ENCODE measurements around the gene HAGH. TPM values are rescaled to one million over a fixed set of nuclear protein-coding genes. Genes with fewer than 3 reads are reported as not detected.
"Not testable (repeated sequence)": the region's sequence is repeated elsewhere in the genome, so short reads cannot be mapped to it uniquely, and the experiment has no call there.

HAGH gene
- 10 to 100 TPM; 39.5 to 47.5 TPM for total RNA-seq

DNA sequence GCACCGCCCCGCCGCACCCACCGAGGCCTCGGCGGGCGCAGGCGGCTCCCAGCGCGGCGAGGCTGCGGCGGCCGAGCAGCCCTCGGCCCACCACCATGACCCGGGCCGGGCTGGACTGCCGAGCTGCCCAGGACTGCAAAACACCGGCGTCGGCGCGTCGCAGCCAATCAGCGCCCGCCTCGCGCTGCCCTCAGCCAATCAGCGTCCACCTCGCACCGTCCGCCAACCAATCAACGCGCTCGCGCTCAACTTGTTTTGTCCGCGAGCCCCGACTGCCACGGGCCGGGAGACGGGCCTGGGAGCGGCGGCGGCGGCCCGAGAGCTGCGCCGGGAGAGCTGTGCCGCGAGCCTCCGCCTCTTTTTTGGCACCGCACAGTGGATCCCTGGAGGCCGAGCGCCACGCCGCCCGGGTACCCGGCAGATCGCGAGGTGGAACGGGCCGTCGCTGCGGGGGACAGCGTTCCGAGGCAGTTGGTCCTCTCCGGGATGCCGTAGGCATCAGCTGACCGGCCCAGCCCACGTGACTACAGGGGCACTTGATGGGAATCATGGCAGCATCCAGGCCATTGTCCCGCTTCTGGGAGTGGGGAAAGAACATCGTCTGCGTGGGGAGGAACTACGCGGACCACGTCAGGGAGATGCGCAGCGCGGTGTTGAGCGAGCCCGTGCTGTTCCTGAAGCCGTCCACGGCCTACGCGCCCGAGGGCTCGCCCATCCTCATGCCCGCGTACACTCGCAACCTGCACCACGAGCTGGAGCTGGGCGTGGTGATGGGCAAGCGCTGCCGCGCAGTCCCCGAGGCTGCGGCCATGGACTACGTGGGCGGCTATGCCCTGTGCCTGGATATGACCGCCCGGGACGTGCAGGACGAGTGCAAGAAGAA is at the start of gene HAGH, which contains the start of gene FAHD1:
Gene HAGH, minus strand, starts transcription at position 135 of the 883 bp plus-strand sequence. Its CDS starts 38 bp downstream, at position 97.
Gene FAHD1, plus strand, starts transcription at position 516 of the 883 bp plus-strand sequence. Its CDS starts 33 bp downstream, at position 549.
- Mint-ChIP-seq H3K36me3 (no peaks in the 10 kb centered on the region), H3K4me3 (peak within 1 kb of the TSS; percentile 96), H3K4me1 (ENCODE audit: low read depth in 2 of 2) (peaks cover 13 to 27% of the 10 kb centered on the region in 2 donors), H3K27me3 (no peaks in the 10 kb centered on the region), H3K9me3 (no peaks in the 10 kb centered on the region), H3K27ac (peak within 1 kb of the TSS; percentile 89 to 95)
- ATAC-seq (peak; percentile 93 to 94), DNase-seq (ENCODE audit: low spot score) (peak; percentile 92)

DNA sequence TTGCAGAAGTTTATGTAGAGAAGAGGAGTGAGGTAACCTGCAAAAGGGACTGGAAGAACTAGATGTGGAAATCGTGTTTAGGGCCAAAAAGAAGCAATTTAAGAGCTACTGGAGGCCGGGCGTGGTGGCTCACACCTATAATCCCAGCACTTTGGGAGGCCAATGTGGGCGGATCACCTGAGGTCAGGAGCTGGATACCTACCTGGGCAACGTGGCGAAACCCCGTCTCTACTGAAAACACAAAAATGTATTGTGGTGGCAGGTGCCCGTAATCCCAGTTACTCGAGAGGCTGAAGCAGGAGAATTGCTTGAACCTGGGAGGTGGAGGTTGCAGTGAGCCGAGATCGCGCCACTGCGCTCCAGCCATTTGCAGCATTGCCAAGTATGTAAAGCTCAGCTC is 49.4 kb upstream of the HAGH start:
- not testable (repeated sequence) for DNase-seq (ENCODE audit: low spot score); H3K4me3 Mint-ChIP-seq; H3K36me3 Mint-ChIP-seq; H3K9me3 Mint-ChIP-seq; ATAC-seq; H3K4me1 Mint-ChIP-seq (ENCODE audit: low read depth in 2 of 2); H3K27ac Mint-ChIP-seq
- H3K27me3 Mint-ChIP-seq = peaks cover 13 to 19% of the 10 kb centered on the region in 2 donors

DNA sequence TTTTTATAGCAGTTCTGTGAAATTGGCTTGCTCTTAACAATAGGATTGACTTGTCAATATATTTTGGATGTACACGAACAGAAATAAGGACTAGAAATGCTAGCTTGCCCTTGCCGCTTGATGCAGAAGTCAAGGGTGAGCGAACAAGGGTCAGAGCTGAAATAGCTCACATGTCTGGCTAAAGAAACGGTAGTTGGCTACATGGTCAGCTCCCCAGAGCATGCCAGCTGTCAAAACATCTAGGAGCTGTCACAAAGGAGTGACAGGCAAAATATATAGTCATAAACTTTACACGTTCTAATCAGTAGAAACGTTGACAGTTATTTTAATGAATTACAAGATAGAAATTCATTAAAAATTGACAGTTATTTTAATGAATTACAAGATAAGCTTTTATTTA is 48.2 kb upstream of the HAGH start:
- Mint-ChIP-seq H3K27me3 (peaks cover 13 to 21% of the 10 kb centered on the region in 2 donors), H3K4me3 (no peak overlapping the region), H3K9me3 (no peaks in the 10 kb centered on the region), H3K36me3 (no peaks in the 10 kb centered on the region), H3K4me1 (ENCODE audit: low read depth in 2 of 2) (peaks cover 0 to 4% of the 10 kb centered on the region in 2 donors), H3K27ac (no peak overlapping the region)
- ATAC-seq (no peak), DNase-seq (ENCODE audit: low spot score) (no peak)

DNA sequence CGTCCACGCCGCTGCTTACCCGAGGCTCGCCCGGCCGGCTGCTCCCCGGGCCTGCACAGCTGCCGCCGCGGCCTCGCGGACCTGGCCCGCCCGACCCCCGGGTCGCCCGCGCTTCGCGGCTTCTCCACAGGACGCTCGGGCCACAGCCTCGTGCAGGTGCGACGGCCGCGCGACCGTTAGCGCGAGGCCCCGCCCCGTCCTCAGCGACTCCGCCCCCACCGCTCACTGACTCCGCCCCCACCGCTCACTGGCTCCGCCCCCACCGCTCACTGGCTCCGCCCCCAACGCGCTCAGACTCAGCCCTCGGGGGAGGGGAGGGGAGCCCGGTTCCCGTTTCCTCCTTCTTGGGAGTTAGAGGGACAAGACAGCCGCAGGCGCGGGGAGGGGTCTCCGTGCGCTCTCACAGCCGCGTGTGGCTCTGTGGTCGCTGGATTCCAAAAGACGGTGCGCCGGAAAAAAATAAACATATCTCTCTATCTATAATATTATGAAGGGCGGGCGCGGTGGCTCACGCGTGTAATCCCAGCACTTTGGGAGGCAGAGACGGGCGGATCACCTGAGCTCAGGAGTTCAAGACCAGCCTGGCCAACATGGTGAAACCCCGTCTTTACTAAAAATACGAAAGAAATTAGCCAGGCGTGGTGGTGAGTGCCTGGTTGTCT is 45.5 kb upstream of the HAGH start, which contains the start of gene MEIOB:
Gene MEIOB, minus strand, starts transcription at position 191 of the 662 bp plus-strand sequence. CDS start 3,989 bp downstream, outside the sequence.
- Mint-ChIP-seq H3K4me1 (ENCODE audit: low read depth in 2 of 2) (peaks cover 0 to 4% of the 10 kb centered on the region in 2 donors), H3K4me3 (peak within 1 kb of the TSS; percentile 44), H3K27me3 (peaks cover 8 to 14% of the 10 kb centered on the region in 2 donors), H3K36me3 (no peaks in the 10 kb centered on the region), H3K27ac (no peak within 1 kb of the TSS), H3K9me3 (no peaks in the 10 kb centered on the region)
- peak; percentile 59 to 83 for ATAC-seq
- DNase-seq (ENCODE audit: low spot score) = no peak

DNA sequence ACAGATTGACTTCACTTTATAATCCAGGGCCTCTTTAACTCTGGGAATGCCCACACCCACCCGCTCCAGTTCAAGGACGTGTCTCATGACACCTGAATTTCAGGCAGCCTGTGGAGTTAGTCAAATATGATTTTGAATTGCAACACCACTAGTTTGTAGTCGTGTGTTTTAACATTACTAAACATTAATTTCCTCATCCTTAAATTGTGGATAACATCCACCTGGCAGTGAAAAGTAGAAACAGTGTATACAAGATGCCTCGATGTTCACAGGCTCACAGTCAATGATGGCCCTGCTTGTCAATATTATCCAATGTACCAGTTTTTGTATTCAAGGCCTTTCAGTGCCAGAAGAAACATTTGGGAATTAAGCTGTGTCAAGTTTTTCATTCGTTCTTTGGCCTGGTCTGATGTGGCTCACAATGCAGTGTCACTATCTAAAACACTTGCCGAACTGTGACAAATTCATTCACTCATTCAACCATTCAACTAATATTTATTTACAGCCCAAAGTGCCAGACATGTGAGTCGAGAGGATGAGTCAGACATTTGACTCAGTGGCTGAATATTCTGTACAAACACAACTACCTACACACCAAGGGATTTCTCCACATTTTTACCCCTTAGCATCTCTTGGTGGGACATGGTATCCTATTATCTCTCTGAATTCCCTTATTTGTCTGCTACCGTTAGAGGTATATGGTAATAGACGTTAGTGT is 43.9 kb upstream of the HAGH start:
- ATAC-seq (no peak), DNase-seq (ENCODE audit: low spot score) (no peak)
- Mint-ChIP-seq H3K27ac (no peak overlapping the region), H3K36me3 (no peaks in the 10 kb centered on the region), H3K4me3 (no peak overlapping the region), H3K4me1 (ENCODE audit: low read depth in 2 of 2) (peaks cover 0 to 4% of the 10 kb centered on the region in 2 donors), H3K27me3 (peaks cover 8 to 11% of the 10 kb centered on the region in 2 donors), H3K9me3 (no peaks in the 10 kb centered on the region)

DNA sequence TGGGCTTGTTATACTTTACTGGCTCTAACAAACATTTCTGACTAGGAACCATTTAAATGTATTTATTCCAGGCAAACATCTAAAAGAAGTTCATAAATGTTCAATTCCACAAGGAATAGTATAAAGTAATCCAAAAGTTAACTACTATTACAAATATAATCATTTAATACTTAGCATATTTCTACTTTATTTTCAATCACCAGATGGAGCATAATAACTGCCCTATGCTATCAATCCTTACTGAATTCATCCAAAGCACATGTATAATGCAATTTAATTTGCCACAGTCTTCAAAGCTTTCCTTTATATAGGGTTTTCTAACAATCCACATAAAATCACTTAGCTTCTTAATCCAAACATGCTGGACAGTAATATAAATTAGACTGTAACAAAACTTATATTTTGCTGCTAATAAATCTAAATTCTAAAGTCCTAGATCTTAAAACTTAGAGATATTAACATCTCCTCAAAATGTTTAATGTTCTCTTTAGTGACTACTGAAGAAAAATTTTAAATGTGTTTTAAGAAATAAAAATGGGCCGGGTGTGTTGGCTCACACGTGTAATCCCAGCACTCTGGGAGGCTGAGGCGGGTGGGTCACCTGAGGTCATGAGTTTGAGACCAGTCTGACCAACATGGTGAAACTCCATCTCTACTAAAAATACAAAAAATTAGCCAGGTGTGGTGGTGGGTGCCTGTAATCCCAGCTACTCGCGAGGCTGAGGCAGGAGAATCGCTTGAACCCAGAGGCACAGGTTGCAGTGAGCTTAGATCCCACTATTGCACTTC is 39.5 kb upstream of the HAGH start:
- no peaks in the 10 kb centered on the region for H3K4me1 Mint-ChIP-seq (ENCODE audit: low read depth in 2 of 2)
- H3K9me3 Mint-ChIP-seq = no peaks in the 10 kb centered on the region
- H3K4me3 Mint-ChIP-seq = no peak overlapping the region
- H3K27ac Mint-ChIP-seq = no peak overlapping the region
- ATAC-seq (no peak), DNase-seq (ENCODE audit: low spot score) (no peak)
- H3K36me3 Mint-ChIP-seq = no peaks in the 10 kb centered on the region
- peaks cover 2 to 6% of the 10 kb centered on the region in 2 donors for H3K27me3 Mint-ChIP-seq

DNA sequence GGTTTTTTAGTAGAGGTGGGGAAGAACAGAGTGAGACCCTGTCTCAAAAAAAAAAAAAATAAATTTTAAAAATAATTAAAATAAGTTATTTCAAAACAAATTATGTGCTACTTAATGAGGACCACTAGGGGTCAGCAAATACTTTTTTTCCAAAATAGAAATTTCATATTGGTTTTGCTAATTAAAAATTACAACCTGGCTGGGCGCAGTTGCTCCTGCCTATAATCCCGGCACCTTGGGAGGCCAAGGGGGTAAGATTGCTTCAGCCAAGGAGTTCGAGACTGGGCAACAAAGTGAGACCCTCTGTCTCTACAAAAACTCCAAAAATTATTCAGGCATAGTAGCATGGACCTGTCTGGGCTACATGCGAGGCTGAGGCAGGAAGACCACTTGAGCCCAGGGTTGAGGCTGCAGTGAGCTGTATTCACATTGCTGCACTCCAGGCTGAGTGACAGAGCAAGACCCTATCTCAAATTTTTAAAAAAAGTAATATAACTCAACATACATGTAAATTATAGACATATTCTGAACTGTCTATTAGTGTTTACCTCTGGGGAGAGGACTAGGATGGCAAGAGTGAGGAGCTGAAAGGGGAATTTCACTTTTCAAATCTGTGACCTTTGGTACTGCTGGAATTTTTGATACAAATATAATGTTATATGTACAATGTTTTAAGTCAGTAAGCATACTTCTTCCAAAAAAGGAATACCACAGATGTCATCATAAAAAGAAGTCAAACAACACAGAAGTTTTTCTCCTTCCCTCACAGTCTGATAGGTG is 37.2 kb upstream of the HAGH start:
- Mint-ChIP-seq H3K4me3 (no peak overlapping the region), H3K27ac (no peak overlapping the region), H3K9me3 (no peaks in the 10 kb centered on the region), H3K27me3 (peaks cover 17 to 22% of the 10 kb centered on the region in 2 donors), H3K4me1 (ENCODE audit: low read depth in 2 of 2) (no peaks in the 10 kb centered on the region), H3K36me3 (no peaks in the 10 kb centered on the region)
- ATAC-seq (no peak), DNase-seq (ENCODE audit: low spot score) (no peak)

DNA sequence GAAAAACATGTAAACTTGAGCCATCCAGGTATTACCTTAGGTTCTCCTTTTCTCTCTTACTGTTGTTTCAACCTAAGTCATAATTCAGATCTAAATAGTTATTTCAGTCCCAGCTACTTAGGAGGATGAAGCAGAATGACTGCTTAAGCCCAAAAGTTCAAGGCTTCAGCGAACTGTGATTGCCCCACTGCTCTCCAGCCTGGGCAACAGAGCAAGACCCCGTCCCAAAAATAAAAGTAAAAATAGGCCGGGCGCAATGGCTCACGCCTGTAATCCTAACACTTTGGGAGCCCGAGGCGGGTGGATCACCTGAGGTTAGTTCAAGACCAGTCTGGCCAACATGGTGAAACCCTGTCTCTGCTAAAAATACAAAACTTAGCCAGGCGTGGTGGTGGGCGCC is 35.8 kb upstream of the HAGH start:
- Mint-ChIP-seq H3K9me3 (no peaks in the 10 kb centered on the region), H3K4me1 (ENCODE audit: low read depth in 2 of 2) (no peaks in the 10 kb centered on the region), H3K36me3 (no peaks in the 10 kb centered on the region), H3K4me3 (no peak overlapping the region), H3K27me3 (peaks cover 28 to 36% of the 10 kb centered on the region in 2 donors), H3K27ac (no peak overlapping the region)
- DNase-seq (ENCODE audit: low spot score) (no peak), ATAC-seq (no peak)

DNA sequence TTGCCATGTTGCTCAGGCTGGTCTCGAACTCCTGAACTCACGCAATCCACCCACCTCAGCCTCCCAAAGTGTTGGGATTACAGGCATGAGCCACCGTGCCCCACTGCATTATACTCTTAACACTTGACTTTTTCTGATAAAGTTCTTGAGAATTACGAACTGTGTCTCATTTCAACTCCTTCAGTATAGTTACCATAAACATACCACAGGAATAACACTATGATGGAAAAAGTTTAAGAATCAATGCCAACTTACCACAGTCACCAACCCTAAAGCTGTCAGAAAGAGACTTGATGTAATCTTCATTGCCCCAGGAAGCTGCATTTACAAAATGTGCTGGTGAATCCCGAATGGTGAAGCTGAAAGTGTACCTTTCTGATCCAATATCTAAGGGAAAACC is 35.1 kb upstream of the HAGH start:
- Mint-ChIP-seq H3K36me3 (no peaks in the 10 kb centered on the region), H3K4me3 (no peak overlapping the region), H3K27ac (no peak overlapping the region), H3K9me3 (no peaks in the 10 kb centered on the region), H3K4me1 (ENCODE audit: low read depth in 2 of 2) (no peaks in the 10 kb centered on the region), H3K27me3 (peaks cover 35 to 41% of the 10 kb centered on the region in 2 donors)
- DNase-seq (ENCODE audit: low spot score) (no peak), ATAC-seq (no peak)

DNA sequence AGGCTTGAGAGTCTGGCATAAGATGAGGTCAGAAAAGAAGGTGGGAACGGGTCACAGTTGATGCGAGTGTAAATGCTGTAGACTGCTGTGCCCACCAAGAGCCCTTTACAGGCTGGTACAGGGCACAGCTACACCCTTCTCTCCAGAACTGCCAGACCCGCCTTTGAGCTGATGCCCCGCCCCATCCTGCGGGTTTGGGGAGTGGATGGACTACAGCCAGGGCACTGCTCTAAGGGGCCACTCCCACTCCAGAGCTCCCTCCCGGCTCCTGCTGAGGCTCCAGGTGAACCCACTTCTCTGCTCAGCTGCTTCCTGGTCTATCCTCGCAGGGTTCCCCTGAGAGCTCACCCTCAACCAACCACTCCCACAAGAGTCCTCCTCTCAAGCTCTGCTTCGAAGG is 33.0 kb upstream of the HAGH start:
- no peaks in the 10 kb centered on the region for H3K4me1 Mint-ChIP-seq (ENCODE audit: low read depth in 2 of 2)
- no peak overlapping the region for H3K27ac Mint-ChIP-seq
- peaks cover 35 to 51% of the 10 kb centered on the region in 2 donors for H3K27me3 Mint-ChIP-seq
- DNase-seq (ENCODE audit: low spot score) = no peak
- ATAC-seq = no peak
- H3K36me3 Mint-ChIP-seq = no peaks in the 10 kb centered on the region
- no peaks in the 10 kb centered on the region for H3K9me3 Mint-ChIP-seq
- no peak overlapping the region for H3K4me3 Mint-ChIP-seq

DNA sequence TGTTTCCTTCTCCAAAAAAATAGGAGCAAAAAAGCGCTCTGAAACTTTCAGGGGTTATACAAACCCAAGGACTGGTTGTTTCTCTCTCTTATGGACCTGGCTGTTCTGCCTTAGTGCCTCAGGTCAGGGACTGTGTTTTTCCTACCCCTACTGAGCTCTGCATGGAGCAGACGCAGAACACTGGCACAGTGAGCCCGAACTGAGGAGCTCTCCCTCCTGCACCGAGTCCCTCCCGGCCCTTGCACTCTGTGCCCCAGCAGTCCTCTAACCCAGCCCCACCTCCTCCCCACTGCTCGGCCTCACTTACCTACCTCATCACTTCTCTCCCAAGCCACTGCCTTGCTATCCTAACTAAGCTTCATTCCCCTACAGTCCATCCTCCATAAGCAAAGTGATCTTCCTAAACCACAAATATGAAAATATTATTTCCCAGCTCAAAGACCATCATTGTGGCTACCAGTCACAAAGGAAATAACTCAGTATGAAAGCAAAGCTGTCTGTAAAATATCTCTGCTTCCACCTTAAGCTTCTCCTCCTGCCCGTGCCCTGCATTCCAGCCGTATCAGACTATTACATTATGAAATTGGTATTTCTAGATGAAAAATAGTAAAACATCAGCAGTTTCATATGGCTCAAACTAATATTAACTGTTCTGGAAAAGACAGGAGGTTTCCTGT is 31.7 kb upstream of the HAGH start:
- Mint-ChIP-seq H3K4me3 (no peak overlapping the region), H3K9me3 (no peaks in the 10 kb centered on the region), H3K27ac (no peak overlapping the region), H3K36me3 (no peaks in the 10 kb centered on the region), H3K27me3 (peaks cover 37 to 54% of the 10 kb centered on the region in 2 donors), H3K4me1 (ENCODE audit: low read depth in 2 of 2) (no peaks in the 10 kb centered on the region)
- ATAC-seq = no peak
- DNase-seq (ENCODE audit: low spot score) = no peak
